SK-N-SH (cell line): Measurements from ENCODE around the gene AIRE. TPM values are rescaled to one million over a fixed set of nuclear protein-coding genes. Genes with fewer than 3 reads are reported as not detected.

ENCODE experiments used
- CTCF ChIA-PET: fragments of 300-600, 350-600 bp; formaldehyde crosslinking; extraction: SDS; loops from one replicate; lab custom pipeline; 2021; lab: Yijun Ruan, JAX
- POLR2A ChIA-PET: fragments of 350-600 bp; sonication (Branson Sonifier 250); formaldehyde crosslinking; extraction: SDS; loops from one replicate; lab custom pipeline; 2020; ENCODE audit warnings: antibody characterized with exemption, inconsistent platforms; lab: Yijun Ruan, JAX
- DNase-seq: peaks from one replicate; pipeline ENCODE4 v3.0.0; 2012
- H2AFZ ChIP-seq: fragments of 200-600 bp; sonication (generic); 2 replicates; pipeline ENCODE4 v1.8.1; 2016; ENCODE audit warnings: antibody characterized with exemption, mild to moderate bottlenecking, low read depth
- H3F3A ChIP-seq: fragments of 200-600 bp; sonication (generic); replicated peaks from 2 replicates; pipeline ENCODE3; 2016; ENCODE audit warnings: antibody characterized with exemption, mild to moderate bottlenecking; ENCODE audit not compliant: insufficient read depth
- H3K27ac ChIP-seq, 2 experiments: fragments of 200-500 bp in 1 of 2; fragments of 200-600 bp in 1 of 2; sonication (Bioruptor generic) in 1 of 2; sonication (generic), shearing (Covaris generic) in 1 of 2; 2 replicates each; pipeline versions ENCODE4 v1.5.1 to v1.6.1; 2014 to 2016; ENCODE audit warnings: low read depth in 2 of 2, inconsistent platforms in 1 of 2, low read length in 1 of 2, mild to moderate bottlenecking in 1 of 2, mixed read lengths in 1 of 2
- H3K27me3 ChIP-seq: fragments of 200-600 bp; sonication (generic), shearing (Covaris generic); 2 replicates; pipeline ENCODE4 v1.6.1; 2016; ENCODE audit warnings: mixed run types; ENCODE audit not compliant: insufficient read depth
- H3K36me3 ChIP-seq, 2 experiments: fragments of 200-500 bp in 1 of 2; fragments of 200-600 bp in 1 of 2; sonication (Bioruptor generic) in 1 of 2; sonication (generic) in 1 of 2; replicated peaks in 1 of 2; 2 replicates each; pipeline versions ENCODE3 to v1.5.1; 2014 to 2016; ENCODE audit warnings: low read length in 1 of 2, mild to moderate bottlenecking in 1 of 2; ENCODE audit not compliant: insufficient read depth in 2 of 2, control insufficient read depth in 1 of 2
- H3K4me1 ChIP-seq, 2 experiments: fragments of 200-500 bp in 1 of 2; fragments of 200-600 bp in 1 of 2; sonication (Bioruptor generic) in 1 of 2; sonication (generic), shearing (Covaris generic) in 1 of 2; 2 replicates each; pipeline versions ENCODE4 v1.5.1 to v1.6.1; 2014 to 2016; ENCODE audit warnings: low read depth in 1 of 2, low read length in 1 of 2, mixed run types in 1 of 2; ENCODE audit not compliant: insufficient read depth in 2 of 2, control insufficient read depth in 1 of 2
- H3K4me2 ChIP-seq: fragments of 200-600 bp; sonication (generic), shearing (Covaris generic); 2 replicates; pipeline ENCODE4 v1.6.1; 2017; ENCODE audit warnings: mixed run types
- H3K4me3 ChIP-seq, 2 experiments: fragments of 200-500 bp in 1 of 2; fragments of 200-600 bp in 1 of 2; sonication (Bioruptor generic) in 1 of 2; sonication (generic), shearing (Covaris generic) in 1 of 2; 2 replicates each; pipeline versions ENCODE4 v1.5.1 to v1.8.1; 2014 to 2016; ENCODE audit warnings: low read depth in 2 of 2, inconsistent platforms in 1 of 2, low read length in 1 of 2, mild to moderate bottlenecking in 1 of 2, mixed read lengths in 1 of 2, moderate library complexity in 1 of 2
- H3K79me2 ChIP-seq: fragments of 200-600 bp; sonication (generic); 2 replicates; pipeline ENCODE4 v1.8.1; 2017; ENCODE audit warnings: mild to moderate bottlenecking; ENCODE audit not compliant: insufficient read depth
- H3K9ac ChIP-seq: fragments of 200-600 bp; sonication (generic); 2 replicates; pipeline ENCODE4 v1.6.1; 2017; ENCODE audit warnings: mixed run types
- H3K9me2 ChIP-seq: fragments of 200-600 bp; sonication (generic); 2 replicates; pipeline ENCODE4 v1.6.1; 2017; ENCODE audit warnings: mixed run types
- H3K9me3 ChIP-seq: fragments of 200-600 bp; sonication (generic); 2 replicates; pipeline ENCODE4 v1.6.1; 2017; ENCODE audit warnings: mixed run types, mild to moderate bottlenecking, moderate library complexity
- H4K20me1 ChIP-seq: fragments of 200-600 bp; sonication (generic); 2 replicates; pipeline ENCODE4 v1.6.1; 2017; ENCODE audit warnings: mild to moderate bottlenecking, mixed run types; ENCODE audit not compliant: insufficient read depth
- CHD2 ChIP-seq: fragments of 150-350 bp; IDR thresholded peaks from 2 replicates; pipeline ENCODE4 v1.6.1; 2018; ENCODE audit warnings: low read length; ENCODE audit not compliant: partially characterized antibody
- EP300 ChIP-seq, 2 experiments: IDR thresholded peaks; 2 replicates each; pipeline versions ENCODE4 v1.4.0 to v1.6.1; 2012; ENCODE audit warnings: borderline replicate concordance in 1 of 2, low read depth in 1 of 2, low read length in 1 of 2
- IRF3 ChIP-seq: fragments of 150-350 bp; IDR thresholded peaks from 2 replicates; pipeline ENCODE4 v1.6.1; 2016; ENCODE audit warnings: mild to moderate bottlenecking, low read depth, low read length
- MAX ChIP-seq: IDR thresholded peaks from 2 replicates; pipeline ENCODE4 v1.4.0; 2012; ENCODE audit warnings: low read depth
- RCOR1 ChIP-seq: fragments of 150-350 bp; IDR thresholded peaks from 2 replicates; pipeline ENCODE4 v1.6.1; 2017; ENCODE audit warnings: antibody characterized with exemption, low read length
- RXRA ChIP-seq: IDR thresholded peaks from 2 replicates; pipeline ENCODE4 v1.4.0; 2012; ENCODE audit warnings: low read depth, mild to moderate bottlenecking, borderline replicate concordance
- WGBS: methylation state at CpG from one replicate; pipeline ENCODE4 v1.1.6; 2017; ENCODE audit warnings: low lambda C conversion rate; 5-methylcytosine and 5-hydroxymethylcytosine counted together
- polyA plus RNA-seq, 3 experiments: library from polyadenylated mRNA; depleted of rRNA; stranded (reverse); fragments of >200 nt; gene quantifications; 2 replicates each; pipeline ENCODE4 v1.2.3, GENCODE V29; 2012

Gene AIRE
- polyA plus RNA-seq, 1 of the 3 experiments (the other 2 are of a cell fraction) = not detected

- CTCF ChIA-PET = interaction anchor here (0.6 to 2.2 kb wide), 7 partner anchors 10 to 178 kb away, joined by 3 to 12 read pairs (median 7); partner anchors contain the start of gene CFAP410
- Histone ChIP-seq H2AFZ (no peak overlapping the region), H3K9ac (no peak overlapping the region), H3K9me3 (no peaks in the 10 kb centered on the region), H3K79me2 (peaks cover 68% of the 10 kb centered on the region), H3K4me2 (no peak overlapping the region), H4K20me1 (peaks cover 62% of the 10 kb centered on the region), H3K36me3 (peaks cover 0 to 4% of the 10 kb centered on the region in 2 experiments), H3K4me1 (peaks cover 0 to 14% of the 10 kb centered on the region in 2 experiments; a peak in 1 of 4 replicates), H3K27ac (no peak overlapping the region), H3K4me3 (no peak overlapping the region), H3K27me3 (no peaks in the 10 kb centered on the region), H3K9me2 (no peaks in the 10 kb centered on the region), H3F3A (no peaks in the 10 kb centered on the region)
- DNase-seq = no peak
- 94% methylated on average over 6 of the region's 9 CpGs for WGBS
- POLR2A ChIA-PET = no interaction called here
- TF ChIP-seq RXRA = no peak
- no peak for TF ChIP-seq CHD2
- no peak for TF ChIP-seq IRF3
- TF ChIP-seq EP300 (IDR thresholded peaks at IDR 0.05; ENCODE audit: borderline replicate concordance in 1 of 2, low read depth in 1 of 2, low read length in 1 of 2) = no peak
- TF ChIP-seq, all 33 proteins: peak for 0
These were observed 20.0 kb downstream of the AIRE start for GRCh38 chr21:44305691-44306090.

- Histone ChIP-seq H3K4me1 (peaks cover 0 to 7% of the 10 kb centered on the region in 2 experiments; a peak in 1 of 4 replicates), H3K9me2 (no peaks in the 10 kb centered on the region), H3K4me3 (no peak overlapping the region), H3K27me3 (no peaks in the 10 kb centered on the region), H3K9me3 (no peaks in the 10 kb centered on the region), H4K20me1 (peaks cover 48% of the 10 kb centered on the region), H2AFZ (no peak overlapping the region), H3F3A (no peaks in the 10 kb centered on the region), H3K9ac (no peak overlapping the region), H3K36me3 (peaks cover 0 to 9% of the 10 kb centered on the region in 2 experiments), H3K79me2 (peaks cover 54% of the 10 kb centered on the region), H3K27ac (no peak overlapping the region), H3K4me2 (no peak overlapping the region)
- ChIA-PET CTCF (interaction anchor here (1.0 kb wide), 1 partner anchor 10 kb away, joined by 5 read pairs; no protein-coding TSS in a partner anchor), POLR2A (no interaction called here)
- no peak for TF ChIP-seq EP300 (IDR thresholded peaks at IDR 0.05; ENCODE audit: borderline replicate concordance in 1 of 2, low read depth in 1 of 2, low read length in 1 of 2)
- TF ChIP-seq MAX = no peak
- no peak for TF ChIP-seq RCOR1
- 94% methylated on average over 14 of the region's 21 CpGs for WGBS
- DNase-seq = no peak
These were observed 21.4 kb downstream of the AIRE start for GRCh38 chr21:44306936-44307704.
